Endothelial cell of umbilical vein (primary cell): ENCODE measurements around the gene GPX7. TPM values are rescaled to one million over a fixed set of nuclear protein-coding genes. Genes with fewer than 3 reads are reported as not detected.

ENCODE experiments used
- BruUV-seq: library from RNA; stranded (reverse); fragments of 400-500 nt; replicated peaks from 2 replicates; lab custom pipeline; 2021; lab: Mats Ljungman, UMichigan
- CTCF ChIA-PET: fragments of 300-600, 350-600 bp; sonication (Branson Sonifier 250); formaldehyde crosslinking; loops from one replicate; lab custom pipeline; 2021; ENCODE audit warnings: antibody characterized with exemption, inconsistent platforms; lab: Charles Lee
- POLR2A ChIA-PET: fragments of 300-600, 350-600 bp; sonication (Branson Sonifier 250); formaldehyde crosslinking; loops from one replicate; lab custom pipeline; 2021; ENCODE audit warnings: antibody characterized with exemption, inconsistent platforms; lab: Charles Lee
- DNase-seq: peaks from one replicate; pipeline ENCODE4 v3.0.0-alpha.2; 2011; ENCODE audit warnings: low read depth, low spot score
- FAIRE-seq: peaks from 2 replicates; lab custom pipeline; 2011; peaks lifted over from hg19 to GRCh38; lab: Jason Lieb, UNC
- H2AFZ ChIP-seq: 2 replicates; pipeline ENCODE4 v1.6.0; 2012; ENCODE audit warnings: low read depth, low read length, control low read depth, inconsistent platforms
- H3K27ac ChIP-seq: 2 replicates; pipeline ENCODE4 v1.5.1; 2011; ENCODE audit warnings: low read depth, mild to moderate bottlenecking, control low read depth, low read length, moderate library complexity; ENCODE audit not compliant: insufficient read depth
- H3K27me3 ChIP-seq, 2 experiments: 2 replicates each; pipeline versions ENCODE4 v1.6.0 to v1.6.1; 2011; ENCODE audit warnings: low read length in 2 of 2, mixed read lengths in 1 of 2; ENCODE audit not compliant: control insufficient read depth in 2 of 2, insufficient read depth in 2 of 2
- H3K36me3 ChIP-seq, 2 experiments: 2 replicates in 1 of 2; 3 replicates in 1 of 2; pipeline ENCODE4 v1.5.1; 2011; ENCODE audit warnings: low read length in 2 of 2, mild to moderate bottlenecking in 1 of 2, moderate library complexity in 1 of 2; ENCODE audit not compliant: control insufficient read depth in 2 of 2, insufficient read depth in 2 of 2; ENCODE audit errors: extremely low read depth in 1 of 2
- H3K4me1 ChIP-seq: 3 replicates; pipeline ENCODE4 v1.5.1; 2011; ENCODE audit warnings: mild to moderate bottlenecking, low read length; ENCODE audit not compliant: control insufficient read depth, insufficient read depth; ENCODE audit errors: extremely low read depth
- H3K4me2 ChIP-seq: 2 replicates; pipeline ENCODE4 v1.6.1; 2011; ENCODE audit warnings: low read length, control low read depth, mixed read lengths; ENCODE audit not compliant: insufficient read depth
- H3K4me3 ChIP-seq, 3 experiments: fragments of 200-600 bp in 1 of 3; sonication (generic), shearing (Covaris generic) in 1 of 3; replicated peaks in 1 of 3; 2 replicates each; pipeline ENCODE4 v1.5.1; 2011 to 2016; ENCODE audit warnings: control low read depth in 3 of 3, low read length in 3 of 3, mild to moderate bottlenecking in 2 of 3, inconsistent platforms in 1 of 3, low read depth in 1 of 3, moderate library complexity in 1 of 3; ENCODE audit not compliant: insufficient read depth in 1 of 3
- H3K79me2 ChIP-seq: 2 replicates; pipeline ENCODE4 v1.6.0; 2012; ENCODE audit warnings: low read length, inconsistent platforms; ENCODE audit not compliant: control insufficient read depth, insufficient read depth
- H3K9ac ChIP-seq: replicated peaks from 2 replicates; pipeline ENCODE3; 2011; ENCODE audit warnings: low read length, control low read depth; ENCODE audit not compliant: insufficient read depth; ENCODE audit errors: extremely low read depth
- H3K9me1 ChIP-seq: replicated peaks from 3 replicates; pipeline ENCODE4 v1.6.0; 2011; ENCODE audit warnings: mild to moderate bottlenecking, low read length; ENCODE audit not compliant: control insufficient read depth, insufficient read depth; ENCODE audit errors: extremely low read depth
- H3K9me3 ChIP-seq: replicated peaks from 2 replicates; pipeline ENCODE4 v1.5.1; 2012; ENCODE audit warnings: low read length, inconsistent platforms; ENCODE audit not compliant: control insufficient read depth, insufficient read depth
- H4K20me1 ChIP-seq: replicated peaks from 2 replicates; pipeline ENCODE3; 2011; ENCODE audit warnings: mild to moderate bottlenecking, low read length; ENCODE audit not compliant: control insufficient read depth, insufficient read depth; ENCODE audit errors: extremely low read depth
- EZH2 ChIP-seq: IDR thresholded peaks from 2 replicates; pipeline ENCODE4 v1.6.1; 2012; ENCODE audit warnings: borderline replicate concordance, low read depth, mild to moderate bottlenecking, moderate library complexity, low read length, inconsistent platforms; ENCODE audit not compliant: severe bottlenecking
- FOS ChIP-seq: IDR thresholded peaks from 2 replicates; pipeline ENCODE4 v1.6.1; 2011; ENCODE audit warnings: mild to moderate bottlenecking, low read length, moderate library complexity, borderline replicate concordance; ENCODE audit not compliant: insufficient read depth
- GATA2 ChIP-seq: IDR thresholded peaks from 2 replicates; pipeline ENCODE4 v1.7.0; 2011; ENCODE audit warnings: low read depth, mild to moderate bottlenecking, moderate library complexity, mixed read lengths, low read length; ENCODE audit not compliant: insufficient read length, insufficient read depth
- JUN ChIP-seq: IDR thresholded peaks from 2 replicates; pipeline ENCODE4 v1.6.1; 2011; ENCODE audit warnings: borderline replicate concordance, low read depth; ENCODE audit not compliant: insufficient read length, insufficient read depth
- MYC ChIP-seq: IDR thresholded peaks from one replicate; pipeline ENCODE4 v1.6.1; 2011; ENCODE audit warnings: mild to moderate bottlenecking, low read depth, low read length
- POLR2A ChIP-seq: IDR thresholded peaks from 2 replicates; pipeline ENCODE4 v1.6.1; 2012; ENCODE audit warnings: low read depth, mild to moderate bottlenecking, control low read depth, low read length
- POLR2AphosphoS5 ChIP-seq: IDR thresholded peaks from 2 replicates; pipeline ENCODE4 v1.6.1; 2012; ENCODE audit warnings: low read depth, mild to moderate bottlenecking, control low read depth, low read length, moderate library complexity; ENCODE audit not compliant: insufficient read depth
- dilution Hi-C: fragments of 300-500 bp; cut with MboI; formaldehyde crosslinking; loops from one replicate; pipeline ENCODE4 v1.15.0; 2019; ENCODE audit warnings: low sequenced_read_pairs; ENCODE audit not compliant: extremely low pct_ligation_motif_present
- intact Hi-C: fragments of 100-400 bp; cut with micrococcal nuclease; formaldehyde crosslinking; loops from one replicate; pipeline ENCODE4 v1.10.0; 2022
- polyA plus RNA-seq, 4 experiments: library from polyadenylated mRNA; depleted of rRNA in 3 of 4; stranded (reverse) in 3 of 4; unstranded in 1 of 4; fragments of >200 nt; gene quantifications; 2 replicates each; pipeline versions ENCODE4 v1.2.1 to v1.2.3, GENCODE V29; 2011 to 2012; ENCODE audit warnings: missing spikeins in 1 of 4
- total RNA-seq: library from RNA; stranded (reverse); gene quantifications from 2 replicates; pipeline ENCODE4 v1.2.3, GENCODE V29; 2021
- TF ChIP-seq, protein P1 (sequence below), 2 donors: IDR thresholded peaks; 1 replicate in 1 of 2; 2 replicates in 1 of 2; pipeline ENCODE4 v1.5.1; 2011; ENCODE audit warnings: low read length in 2 of 2, mild to moderate bottlenecking in 2 of 2, moderate library complexity in 2 of 2, control low read depth in 1 of 2, inconsistent platforms in 1 of 2, low read depth in 1 of 2; ENCODE audit not compliant: insufficient read depth in 1 of 2; ENCODE audit errors: extremely low read depth in 1 of 2
- TF ChIP-seq, protein P2 (sequence below): IDR thresholded peaks from 2 replicates; pipeline ENCODE4 v1.6.1; 2011; ENCODE audit not compliant: insufficient read depth, insufficient read length

Gene GPX7
- total and polyA plus RNA-seq, 2 donors (not counting 3 experiments of a cell fraction or from before 2014, with no cell fraction given): 8.9 to 25.7 TPM

DNA sequence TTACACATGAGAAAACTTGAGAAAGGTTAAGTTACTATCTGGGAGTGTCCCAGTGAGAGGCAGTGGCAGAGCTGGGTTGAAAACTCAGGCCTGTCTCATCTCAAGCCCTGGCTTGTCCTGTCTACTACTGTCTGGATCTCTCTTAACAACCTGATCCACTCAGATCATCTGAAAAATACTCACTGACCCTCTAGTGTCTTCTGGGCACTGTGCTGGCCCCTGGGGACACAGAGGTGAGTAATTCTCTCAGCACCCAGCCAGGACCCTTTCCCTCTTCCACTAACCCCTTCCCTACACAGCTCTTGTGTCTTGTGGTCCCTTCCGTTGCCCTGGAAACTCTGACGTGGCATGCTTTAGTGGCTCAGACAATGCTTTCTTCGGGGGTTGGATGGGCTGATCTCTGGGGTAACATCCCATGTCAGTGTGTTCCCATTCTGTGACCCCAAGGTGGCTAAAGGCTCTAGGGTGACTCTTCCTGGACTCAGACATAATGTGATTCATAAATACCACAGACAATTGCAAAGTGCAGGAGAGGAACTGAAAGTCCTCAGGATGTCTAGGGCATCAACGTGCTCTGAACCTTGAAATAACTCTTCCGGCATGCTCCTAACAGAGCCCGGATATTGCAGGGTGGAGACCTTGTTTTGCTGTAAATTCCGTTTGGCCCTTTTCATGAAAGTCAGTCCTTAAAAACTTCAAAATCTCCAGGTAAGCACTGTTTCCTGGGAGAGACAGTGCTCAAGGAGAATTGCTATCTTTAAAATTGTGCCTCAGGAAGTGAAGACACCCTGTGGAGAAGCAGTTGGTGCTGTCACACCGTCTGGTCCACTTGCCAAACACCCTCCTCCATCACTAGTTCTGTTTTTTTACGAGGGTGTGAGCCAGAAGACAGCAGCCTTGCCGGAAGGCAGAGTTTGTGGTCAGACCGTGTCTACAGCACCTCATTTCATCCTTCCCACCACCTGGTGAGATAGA lies 34.8 kb downstream of the GPX7 start:
- Histone ChIP-seq H3K4me2 (no peak overlapping the region), H3K4me1 (no peaks in the 10 kb centered on the region), H3K9me1 (no peaks in the 10 kb centered on the region), H3K36me3 (no peaks in the 10 kb centered on the region), H3K79me2 (no peaks in the 10 kb centered on the region), H2AFZ (no peak overlapping the region), H3K4me3 (no peak overlapping the region), H3K9ac (no peak overlapping the region), H3K9me3 (no peaks in the 10 kb centered on the region), H3K27ac (no peak overlapping the region), H3K27me3 (peaks cover 35% of the 10 kb centered on the region in 2 experiments), H4K20me1 (no peaks in the 10 kb centered on the region)
- dilution Hi-C loops (no loop called here), intact Hi-C loops (no loop called here)
- DNase-seq (no peak), FAIRE-seq (no peak)
- ChIA-PET CTCF (no interaction called here), POLR2A (no interaction called here)
- TF ChIP-seq GATA2 (no peak), FOS (no peak), EZH2 (no peak), MYC (no peak), POLR2A (no peak), JUN (no peak), POLR2AphosphoS5 (no peak)
- TF ChIP-seq, protein P1, sequence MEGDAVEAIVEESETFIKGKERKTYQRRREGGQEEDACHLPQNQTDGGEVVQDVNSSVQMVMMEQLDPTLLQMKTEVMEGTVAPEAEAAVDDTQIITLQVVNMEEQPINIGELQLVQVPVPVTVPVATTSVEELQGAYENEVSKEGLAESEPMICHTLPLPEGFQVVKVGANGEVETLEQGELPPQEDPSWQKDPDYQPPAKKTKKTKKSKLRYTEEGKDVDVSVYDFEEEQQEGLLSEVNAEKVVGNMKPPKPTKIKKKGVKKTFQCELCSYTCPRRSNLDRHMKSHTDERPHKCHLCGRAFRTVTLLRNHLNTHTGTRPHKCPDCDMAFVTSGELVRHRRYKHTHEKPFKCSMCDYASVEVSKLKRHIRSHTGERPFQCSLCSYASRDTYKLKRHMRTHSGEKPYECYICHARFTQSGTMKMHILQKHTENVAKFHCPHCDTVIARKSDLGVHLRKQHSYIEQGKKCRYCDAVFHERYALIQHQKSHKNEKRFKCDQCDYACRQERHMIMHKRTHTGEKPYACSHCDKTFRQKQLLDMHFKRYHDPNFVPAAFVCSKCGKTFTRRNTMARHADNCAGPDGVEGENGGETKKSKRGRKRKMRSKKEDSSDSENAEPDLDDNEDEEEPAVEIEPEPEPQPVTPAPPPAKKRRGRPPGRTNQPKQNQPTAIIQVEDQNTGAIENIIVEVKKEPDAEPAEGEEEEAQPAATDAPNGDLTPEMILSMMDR (IDR thresholded peaks at IDR 0.05; ENCODE audit: extremely low read depth in 1 of 2, insufficient read depth in 1 of 2, low read depth in 1 of 2, low read length in 2 of 2): no peak
- TF ChIP-seq, protein P2, sequence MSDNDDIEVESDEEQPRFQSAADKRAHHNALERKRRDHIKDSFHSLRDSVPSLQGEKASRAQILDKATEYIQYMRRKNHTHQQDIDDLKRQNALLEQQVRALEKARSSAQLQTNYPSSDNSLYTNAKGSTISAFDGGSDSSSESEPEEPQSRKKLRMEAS: no peak
- BruUV-seq: no TSS peak
